ENCODE measurements around the gene HPN.
"Not testable (repeated sequence)": the region's sequence is repeated elsewhere in the genome, so short reads cannot be mapped to it uniquely, and the experiment has no call there.

Gene HPN

DNA sequence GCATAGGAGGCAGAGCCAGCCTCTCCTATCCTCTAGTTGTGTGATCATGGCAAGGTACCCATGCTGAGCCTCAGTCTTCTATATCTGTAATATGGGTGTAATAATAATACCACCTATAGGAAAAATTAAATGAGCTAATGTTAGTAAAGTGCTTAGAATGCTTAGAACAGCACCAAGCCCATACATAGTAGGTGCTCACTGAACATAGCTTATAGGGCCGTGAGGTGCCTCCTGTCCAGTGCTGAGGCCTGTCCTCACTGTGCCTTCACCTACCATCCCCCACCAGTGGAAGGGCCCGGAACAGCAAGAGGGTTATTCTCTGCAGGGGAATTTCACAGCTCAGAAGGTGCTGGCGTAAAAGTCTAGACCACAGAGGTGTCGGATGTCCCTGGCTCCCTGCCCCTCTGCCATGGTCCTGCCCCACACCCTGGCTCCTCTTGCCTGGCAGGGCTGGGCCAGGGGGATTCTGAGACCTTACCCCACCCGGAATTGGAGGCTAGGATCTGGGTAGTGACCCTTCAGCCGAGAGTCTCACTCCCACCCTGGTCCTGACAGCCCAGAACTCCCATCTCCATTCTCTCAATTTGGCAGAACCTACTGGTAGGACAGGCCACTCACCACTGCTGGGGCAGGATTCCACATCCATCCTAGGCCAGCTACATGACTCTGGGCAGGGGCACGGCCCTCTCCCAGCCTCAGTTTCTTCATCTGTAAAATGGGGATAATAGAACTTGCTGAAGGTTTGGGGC, 13.5 kb upstream of the HPN start:
- DNase-seq (ENCODE audit: low read depth in 2 of 2): no peak

- DNase-seq (ENCODE audit: low read depth in 2 of 2): not testable (repeated sequence)
Observed at GRCh38 chr19:35028600-35028885, 13.0 kb upstream of the HPN start.

GRCh38 chr19:35029275-35029736, 12.2 kb upstream of the HPN start:
- not testable (repeated sequence) for DNase-seq (ENCODE audit: low read depth in 2 of 2)

DNA sequence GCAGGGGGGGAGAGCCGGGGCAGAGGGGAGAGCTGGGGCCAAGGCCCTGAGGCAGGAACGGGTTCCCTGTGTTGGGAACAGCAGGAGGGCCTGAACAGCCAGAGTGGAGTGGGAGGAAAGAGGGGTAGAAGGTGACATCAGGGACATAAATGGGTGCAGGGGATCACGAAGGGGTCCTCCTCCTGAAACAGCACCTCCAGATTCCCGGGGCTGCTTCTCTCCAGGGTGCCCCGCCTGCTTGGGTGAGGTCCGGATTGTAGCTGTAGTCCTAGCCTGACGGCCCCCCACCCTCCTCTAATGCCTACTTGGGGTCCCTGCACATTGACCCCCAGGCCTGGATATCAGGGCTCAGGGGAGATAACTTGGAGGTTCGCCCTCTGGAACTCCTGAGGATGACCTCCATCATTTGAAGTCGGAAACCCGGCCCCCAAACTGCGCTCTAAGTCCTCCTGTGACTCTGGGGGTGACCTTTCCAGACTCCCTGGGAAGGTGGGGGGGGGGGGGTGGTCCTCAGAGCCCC, 11.7 kb upstream of the HPN start:
- no peak for DNase-seq (ENCODE audit: low read depth in 2 of 2)

GRCh38 chr19:35030257-35031071, 11.1 kb upstream of the HPN start, which contains the start of gene SCN1B:
TSS of gene SCN1B (plus strand) at chr19:35030470. CDS start at chr19:35030821, 351 bp downstream.
- peak; percentile 49 to 73 for DNase-seq (ENCODE audit: low read depth in 2 of 2)

DNA sequence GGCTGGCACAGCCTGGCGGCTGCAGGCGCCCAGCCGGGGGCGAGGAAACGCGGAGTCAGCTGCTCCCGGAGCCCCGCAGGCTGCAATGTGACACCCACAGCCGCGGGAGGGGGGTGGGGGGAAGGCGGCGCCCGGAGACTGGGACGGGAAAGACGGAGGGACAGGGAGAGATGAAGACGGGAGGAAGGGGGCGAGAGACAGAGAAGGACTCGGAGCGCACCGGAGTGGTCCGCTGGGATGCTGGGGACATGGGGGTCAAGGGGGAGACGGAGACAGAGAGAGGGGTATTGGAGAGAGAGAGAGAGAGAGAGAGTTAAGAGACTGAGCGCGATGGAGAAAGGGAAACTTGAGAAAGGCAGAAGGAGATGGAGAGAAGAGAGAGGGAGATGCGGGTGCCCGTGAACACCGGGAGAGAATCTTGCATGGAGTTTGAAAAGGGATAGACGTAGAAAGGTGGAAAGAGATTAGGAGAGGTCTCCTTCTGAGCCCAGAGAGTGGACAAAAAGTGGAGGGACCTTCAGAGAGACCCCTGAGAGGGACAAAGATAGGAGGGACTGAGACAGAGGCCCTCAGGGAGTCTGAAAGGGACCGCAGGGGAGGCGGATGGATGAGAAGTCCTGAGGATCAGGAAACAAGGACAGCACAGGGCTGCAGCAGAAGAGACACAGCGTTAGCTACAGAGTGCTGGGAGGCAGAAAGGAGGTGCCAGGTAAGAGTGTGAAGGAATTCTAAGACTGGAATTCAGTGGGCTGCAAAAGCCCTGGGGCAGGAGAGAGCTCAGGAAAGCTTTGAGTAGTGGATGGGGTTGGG, 10.2 kb upstream of the HPN start:
- DNase-seq (ENCODE audit: low read depth in 2 of 2): no peak

- DNase-seq (ENCODE audit: low read depth in 2 of 2): no peak
Observed at GRCh38 chr19:35032356-35032865, 9.1 kb upstream of the HPN start.

- no peak for DNase-seq (ENCODE audit: low read depth in 2 of 2)
Observed at GRCh38 chr19:35033067-35034004, 8.2 kb upstream of the HPN start.

- no peak for DNase-seq (ENCODE audit: low read depth in 2 of 2)
Observed at GRCh38 chr19:35034005-35034502, 7.5 kb upstream of the HPN start.

DNA sequence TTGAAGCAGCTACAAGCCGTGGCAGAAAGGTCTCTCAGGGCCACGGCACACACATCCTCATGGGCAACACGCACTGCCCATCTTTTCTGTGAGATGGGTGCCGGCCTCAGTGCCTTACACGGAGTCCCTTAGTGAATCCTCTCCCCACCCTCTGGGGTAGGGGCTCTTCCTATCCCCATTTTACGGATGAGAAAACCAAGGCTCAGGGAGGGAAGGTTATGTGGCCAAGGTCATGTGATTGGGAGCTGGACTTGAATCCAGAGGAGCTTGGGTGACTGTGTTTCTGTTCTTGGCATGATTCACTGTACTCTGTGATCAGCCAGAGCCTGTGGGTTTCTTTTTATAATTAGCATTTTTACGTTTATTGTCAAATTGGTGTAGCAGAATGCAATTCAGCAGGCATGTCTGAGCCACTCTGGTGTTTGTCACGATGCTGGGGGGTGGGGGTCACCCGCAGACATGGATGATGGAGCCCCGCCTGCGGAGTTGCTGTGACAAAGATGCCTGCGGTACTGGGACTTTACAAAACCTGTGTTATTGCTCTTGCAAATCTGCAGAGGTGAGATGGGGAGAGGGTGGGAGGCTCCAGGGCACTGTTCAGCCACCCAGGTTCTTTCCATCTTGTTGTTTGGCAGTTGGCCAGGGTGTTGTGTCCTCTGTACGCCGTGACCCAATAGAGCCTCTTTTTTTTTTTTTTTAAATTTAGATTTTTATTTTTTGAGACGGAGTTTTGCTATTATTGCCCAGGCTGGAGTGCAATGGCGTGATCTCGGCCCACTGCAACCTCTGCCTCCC, 6.7 kb upstream of the HPN start:
- DNase-seq (ENCODE audit: low read depth in 2 of 2): no peak

GRCh38 chr19:35037716-35038622, 3.6 kb upstream of the HPN start:
- DNase-seq (ENCODE audit: low read depth in 2 of 2): no peak

GRCh38 chr19:35038623-35039512, 2.7 kb upstream of the HPN start:
- DNase-seq (ENCODE audit: low read depth in 2 of 2): no peak

DNA sequence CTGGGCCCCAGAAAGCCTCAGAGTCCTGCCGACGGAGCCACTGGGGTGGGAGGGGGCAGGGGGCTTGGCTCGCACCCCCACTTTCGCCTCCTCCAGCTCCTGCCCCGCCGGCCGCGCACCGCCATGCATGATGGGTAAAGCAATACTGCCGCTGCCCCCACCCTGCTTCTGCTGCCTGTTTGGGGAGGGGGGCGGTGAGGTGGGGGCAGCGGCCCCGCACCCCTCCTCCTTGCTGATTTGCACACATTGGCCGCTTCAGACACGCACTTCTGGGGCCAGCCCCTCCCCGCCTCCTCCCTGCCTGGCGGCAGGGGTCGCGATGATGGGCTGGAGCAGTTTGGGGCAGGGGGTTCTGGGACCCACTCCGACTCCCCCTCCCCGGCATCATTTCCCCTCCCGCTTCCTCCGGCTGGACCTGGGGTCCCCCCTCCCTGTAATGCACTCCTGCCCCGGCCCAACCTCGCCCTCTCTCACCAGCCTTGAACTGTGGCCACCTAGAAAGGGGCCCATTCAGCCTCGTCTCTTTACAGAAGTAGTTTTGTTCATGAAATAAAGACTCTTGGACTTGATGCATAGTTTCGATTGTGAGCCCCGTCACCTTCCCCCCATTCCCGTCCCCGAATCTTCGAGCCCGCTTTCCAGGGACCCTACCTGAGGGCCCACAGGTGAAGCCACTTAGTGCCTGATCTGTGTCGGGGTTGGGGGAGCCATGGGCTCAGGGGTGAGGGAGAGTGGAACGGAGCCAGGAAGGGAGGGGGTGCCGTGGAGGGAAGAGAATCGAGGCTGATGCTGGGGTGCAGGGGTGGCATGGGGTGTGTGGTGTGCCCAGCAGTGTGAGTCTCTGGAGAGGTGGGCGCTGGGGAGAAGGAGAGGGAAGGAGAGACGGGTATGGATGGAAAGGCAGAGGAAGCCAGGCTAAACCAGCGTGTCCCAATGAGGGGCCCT, 1.4 kb upstream of the HPN start:
- DNase-seq (ENCODE audit: low read depth in 2 of 2): no peak

GRCh38 chr19:35040826-35041547, 534 bp upstream of the HPN start:
- no peak for DNase-seq (ENCODE audit: low read depth in 2 of 2)

- no peak for DNase-seq (ENCODE audit: low read depth in 2 of 2)
Observed at GRCh38 chr19:35042056-35042730, 672 bp downstream of the HPN start.

All from stimulated activated CD4-positive, alpha-beta T cell treated with anti-CD3 and anti-CD28 coated beads, Interleukin-15, amount 100 ng/mL, for 48 hours (primary cell).